K562 (cell line): ENCODE measurements around the gene SCARB2. TPM values are rescaled to one million over a fixed set of nuclear protein-coding genes. Genes with fewer than 3 reads are reported as not detected.

ENCODE experiments used
- ARID1B ChIP-seq: fragments of 450-650 bp; IDR thresholded peaks from 2 replicates; pipeline ENCODE4 v1.6.1; 2016; ENCODE audit warnings: antibody characterized with exemption, mild to moderate bottlenecking, inconsistent platforms
- ASH1L ChIP-seq: fragments of 450-650 bp; IDR thresholded peaks from 2 replicates; pipeline ENCODE4 v1.6.1; 2018; ENCODE audit warnings: borderline replicate concordance, mild to moderate bottlenecking, low read depth; ENCODE audit not compliant: partially characterized antibody
- BRCA1 ChIP-seq, 2 experiments: fragments of 450-650 bp in 1 of 2; sonication (generic) in 1 of 2; formaldehyde crosslinking in 1 of 2; IDR thresholded peaks; 2 replicates each; pipeline versions ENCODE4 v1.5.0 to v1.6.1; 2017 to 2020; ENCODE audit warnings: mild to moderate bottlenecking in 1 of 2, missing genetic modification reagents in 1 of 2
- C11orf30 ChIP-seq: fragments of 450-650 bp; IDR thresholded peaks from 2 replicates; pipeline ENCODE4 v1.6.1; 2016; ENCODE audit warnings: low read depth, mild to moderate bottlenecking
- CTCFL ChIP-seq: IDR thresholded peaks from 2 replicates; pipeline ENCODE4 v1.6.1; 2011; ENCODE audit warnings: borderline replicate concordance, low read depth, mild to moderate bottlenecking, moderate library complexity, low read length; ENCODE audit not compliant: insufficient read depth, poor library complexity, severe bottlenecking
- GABPA ChIP-seq: fragments of 200-800 bp; sonication (Bioruptor generic); conservative IDR thresholded peaks from 2 replicates; pipeline ENCODE4 v1.6.1; 2016; ENCODE audit warnings: low read depth, missing genetic modification characterization, missing compliant biosample characterization
- GTF2B ChIP-seq: IDR thresholded peaks from 2 replicates; pipeline ENCODE4 v1.6.1; 2011; ENCODE audit not compliant: insufficient read length; ENCODE audit errors: extremely low read depth
- HMG20A ChIP-seq: fragments of 450-650 bp; formaldehyde crosslinking; conservative IDR thresholded peaks from 2 replicates; pipeline ENCODE4 v1.4.0; 2020; ENCODE audit warnings: mild to moderate bottlenecking, mixed read lengths
- HNRNPK ChIP-seq: fragments of 200-400 bp; formaldehyde crosslinking; IDR thresholded peaks from one replicate; pipeline ENCODE4 v1.6.1; 2018; ENCODE audit warnings: mild to moderate bottlenecking, low read depth, low read length; ENCODE audit not compliant: poor library complexity, severe bottlenecking
- KLF1 ChIP-seq: fragments of 450-650 bp; IDR thresholded peaks from 2 replicates; pipeline ENCODE4 v1.6.1; 2016; ENCODE audit warnings: missing genetic modification characterization, missing compliant biosample characterization
- LEF1 ChIP-seq: fragments of 450-650 bp; IDR thresholded peaks from 2 replicates; pipeline ENCODE4 v1.6.1; 2016; ENCODE audit warnings: mild to moderate bottlenecking
- MCM5 ChIP-seq: fragments of 450-650 bp; IDR thresholded peaks from 2 replicates; pipeline ENCODE4 v1.6.1; 2016; ENCODE audit warnings: low read depth
- MXI1 ChIP-seq: IDR thresholded peaks from 2 replicates; pipeline ENCODE4 v1.6.1; 2011; ENCODE audit warnings: low read depth, mild to moderate bottlenecking, improper control_type of control experiment, low read length
- NFATC3 ChIP-seq: fragments of 450-650 bp; IDR thresholded peaks from 2 replicates; pipeline ENCODE4 v1.6.1; 2017; ENCODE audit warnings: mild to moderate bottlenecking
- RBM14 ChIP-seq: fragments of 200-400 bp; formaldehyde crosslinking; IDR thresholded peaks from 2 replicates; pipeline ENCODE4 v1.6.1; 2018; ENCODE audit warnings: low read depth, mild to moderate bottlenecking, low read length, moderate library complexity, borderline replicate concordance; ENCODE audit not compliant: insufficient read depth
- TAF15 ChIP-seq: fragments of 200-400 bp; formaldehyde crosslinking; IDR thresholded peaks from 2 replicates; pipeline ENCODE4 v1.6.1; 2017; ENCODE audit warnings: mild to moderate bottlenecking, low read depth, low read length, moderate library complexity
- TBL1XR1 ChIP-seq, 2 experiments: IDR thresholded peaks; 2 replicates each; pipeline ENCODE4 v1.6.1; 2012; ENCODE audit warnings: improper control_type of control experiment in 2 of 2, low read length in 2 of 2, mild to moderate bottlenecking in 1 of 2
- TSHZ1 ChIP-seq: fragments of 250-450 bp; sonication (Bioruptor Pico); IDR thresholded peaks from 2 replicates; pipeline ENCODE4 v1.4.0; 2020; ENCODE audit warnings: mild to moderate bottlenecking, moderate library complexity
- ZFPM2 ChIP-seq: fragments of 250-450 bp; sonication (Bioruptor Pico); IDR thresholded peaks from 2 replicates; pipeline ENCODE4 v1.5.1; 2022; ENCODE audit warnings: mild to moderate bottlenecking
- ZNF133 ChIP-seq: fragments of 250-450 bp; sonication (Bioruptor Pico); IDR thresholded peaks from 2 replicates; pipeline ENCODE4 v1.4.0; 2020; ENCODE audit warnings: mild to moderate bottlenecking
- ZNF311 ChIP-seq: fragments of 250-450 bp; sonication (Bioruptor Pico); IDR thresholded peaks from 2 replicates; pipeline ENCODE4 v1.4.0; 2020; ENCODE audit warnings: mild to moderate bottlenecking, moderate library complexity
- ZSCAN29 ChIP-seq: fragments of 450-650 bp; IDR thresholded peaks from 2 replicates; pipeline ENCODE4 v1.6.1; 2017
- polyA plus RNA-seq, 8 experiments: library from polyadenylated mRNA; depleted of rRNA in 4 of 8; stranded (reverse) in 5 of 8; unstranded in 3 of 8; fragments of >200 nt; fragmentation: Nextera tagmentation in 2 of 8; fragmentation: Illumina TruSeq in 1 of 8; extraction: Ambion mirVana in 2 of 8; extraction: Trizol in 1 of 8; gene quantifications; 2 replicates each; pipeline versions ENCODE4 v1.2.1 to v1.2.3, GENCODE V29; 2011 to 2014; ENCODE audit warnings: inconsistent platforms in 1 of 8, missing spikeins in 1 of 8
- total RNA-seq, 7 experiments: library from RNA; depleted of rRNA in 6 of 7; stranded (reverse); fragments of >200 nt in 6 of 7; fragmentation: Illumina TruSeq in 2 of 7; extraction: Trizol in 2 of 7; gene quantifications; 2 replicates each; pipeline versions ENCODE4 v1.2.1 to v1.2.3, GENCODE V29; 2011 to 2021; ENCODE audit warnings: low replicate concordance in 1 of 7

Gene SCARB2
- total and polyA plus RNA-seq, 9 of the 15 experiments (the other 6 are each of a cell fraction or from before 2014, with no cell fraction given) = 6.1 to 25.8 (median 17.8) TPM

GRCh38 chr4:76148142-76148865 is 65.3 kb downstream of the SCARB2 start, which contains the start of gene NUP54 (continued):
- TF ChIP-seq MXI1 (peak; percentile 98), ASH1L (no peak), ARID1B (peak; percentile 48), ZNF311 (no peak), RBM14 (no peak), ZFPM2 (CRISPR knock-in tag) (no peak), TSHZ1 (CRISPR knock-in tag) (no peak), HMG20A (CRISPR knock-in tag) (no peak), LEF1 (no peak), NFATC3 (0 out of 2 replicates have a peak, but pooled peaks have one; percentile 41), GABPA (peak; percentile 98), ZSCAN29 (no peak), ZNF133 (CRISPR knock-in tag) (no peak), KLF1 (tag) (peak; percentile 94), GTF2B (peak; percentile 53), CTCFL (no peak), MCM5 (no peak), HNRNPK (no peak), TBL1XR1 (IDR thresholded peaks at IDR 0.05; ENCODE audit: low read length in 2 of 2) (peak in 1 of 2 experiments; percentile 69; a peak in 2 of 4 replicates), TAF15 (no peak), C11orf30 (peak; percentile 98), BRCA1 (IDR thresholded peaks at IDR 0.05) (no peak), BRCA1 (CRISPR knock-in tag; IDR thresholded peaks at IDR 0.05) (no peak)
